HL-60 (cell line): ENCODE measurements around the gene DNAH6.

ENCODE experiments used
- DNase-seq, 2 experiments: peaks; one replicate each; pipeline ENCODE4 v3.0.0-alpha.2; 2010 to 2020; ENCODE audit warnings: low read depth in 1 of 2, low spot score in 1 of 2
- H3K27ac ChIP-seq: fragments of 250-450 bp; sonication (Bioruptor Pico); replicated peaks from 2 replicates; pipeline ENCODE4 v1.5.1; 2020; ENCODE audit warnings: mild to moderate bottlenecking, moderate library complexity
- H3K27me3 ChIP-seq: fragments of 250-450 bp; sonication (Bioruptor Pico); 2 replicates; pipeline ENCODE4 v1.5.1; 2021; ENCODE audit warnings: mild to moderate bottlenecking, moderate library complexity; ENCODE audit not compliant: insufficient read depth, poor library complexity, severe bottlenecking
- H3K4me3 ChIP-seq: replicated peaks from 2 replicates; pipeline ENCODE4 v1.5.1; 2011; ENCODE audit warnings: mild to moderate bottlenecking, control low read depth, low read length; ENCODE audit not compliant: insufficient read depth
- CTCF ChIP-seq: IDR thresholded peaks from one replicate; pipeline ENCODE4 v1.5.1; 2011; ENCODE audit warnings: low read length, control low read depth, inconsistent platforms; ENCODE audit not compliant: insufficient read depth
- GABPA ChIP-seq: IDR thresholded peaks from 2 replicates; pipeline ENCODE4 v1.6.1; 2012; ENCODE audit warnings: low read depth
- POLR2AphosphoS5 ChIP-seq: IDR thresholded peaks from 2 replicates; pipeline ENCODE4 v1.6.1; 2012; ENCODE audit warnings: low read depth
- REST ChIP-seq: IDR thresholded peaks from 2 replicates; pipeline ENCODE4 v1.6.1; 2012; ENCODE audit warnings: low read depth; ENCODE audit not compliant: insufficient replicate concordance
- SPI1 ChIP-seq: IDR thresholded peaks from 2 replicates; pipeline ENCODE4 v1.6.1; 2012; ENCODE audit warnings: low read depth, mild to moderate bottlenecking, borderline replicate concordance

DNAH6 gene

GRCh38 chr2:84640411-84640810 is 124.1 kb downstream of the DNAH6 start:
- H3K27ac ChIP-seq: no peak overlapping the region
- DNase-seq: no peak
- H3K27me3 ChIP-seq: no peaks in the 10 kb centered on the region
- H3K4me3 ChIP-seq: no peak overlapping the region
- TF ChIP-seq SPI1: no peak
- no peak for TF ChIP-seq GABPA
- no peak for TF ChIP-seq CTCF
- TF ChIP-seq POLR2AphosphoS5: no peak
- no peak for TF ChIP-seq REST

- no peak for TF ChIP-seq GABPA
- DNase-seq: no peak
Observed at GRCh38 chr2:84641021-84641420, 124.7 kb downstream of the DNAH6 start.

GRCh38 chr2:84643991-84644390 is 127.7 kb downstream of the DNAH6 start:
- no peaks in the 10 kb centered on the region for H3K27me3 ChIP-seq
- no peak overlapping the region for H3K27ac ChIP-seq
- DNase-seq: no peak
- TF ChIP-seq POLR2AphosphoS5: no peak
- no peak for TF ChIP-seq CTCF
- no peak for TF ChIP-seq REST
- TF ChIP-seq GABPA: no peak
- no peak for TF ChIP-seq SPI1
- no peak overlapping the region for H3K4me3 ChIP-seq

More at GRCh38 chr2:84641021-84641420, 124.7 kb downstream of the DNAH6 start:
- no peak overlapping the region for H3K27ac ChIP-seq
- no peak overlapping the region for H3K4me3 ChIP-seq
- no peaks in the 10 kb centered on the region for H3K27me3 ChIP-seq

GRCh38 chr2:84646514-84646913 is 130.2 kb downstream of the DNAH6 start:
- TF ChIP-seq POLR2AphosphoS5 (no peak), GABPA (no peak), SPI1 (no peak), REST (no peak), CTCF (no peak)
- Histone ChIP-seq H3K4me3 (no peak overlapping the region), H3K27ac (no peak overlapping the region), H3K27me3 (no peaks in the 10 kb centered on the region)
- DNase-seq: no peak
